HG02763 (cell line): Measurements from ENCODE around the gene C11orf54.
"Not testable (repeated sequence)": the region's sequence is repeated elsewhere in the genome, so short reads cannot be mapped to it uniquely, and the experiment has no call there.

Experiments
- ATAC-seq: cut with Tn5 transposase; IDR thresholded peaks from one replicate; pipeline ENCODE4 v1.9.1; 2021; ENCODE audit warnings: mild to moderate bottlenecking, moderate library complexity; ENCODE audit not compliant: unreplicated experiment

The C11orf54 gene

GRCh38 chr11:93734427-93735222 lies 6.8 kb upstream of the C11orf54 start:
- ATAC-seq, result no peak

GRCh38 chr11:93735627-93736026 lies 5.8 kb upstream of the C11orf54 start:
- ATAC-seq, result no peak

DNA sequence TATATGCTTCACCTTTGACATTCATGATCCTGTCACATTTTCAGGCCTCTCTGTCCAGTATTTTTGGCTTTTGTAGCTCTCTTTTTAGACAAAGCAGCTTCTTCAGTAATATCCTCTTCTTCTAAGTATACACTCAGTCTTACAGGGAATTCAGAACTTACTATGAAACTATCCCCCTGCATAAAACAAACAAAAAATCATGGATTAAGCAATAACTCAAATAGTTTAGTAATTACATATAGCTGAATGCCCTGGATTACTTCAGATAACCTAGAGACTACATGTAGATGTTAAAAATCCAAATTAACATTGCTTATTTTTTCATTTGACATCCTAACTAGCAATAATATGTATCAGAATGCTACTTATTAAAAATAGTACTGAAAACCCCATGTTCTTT lies 5.3 kb upstream of the C11orf54 start:
- ATAC-seq, result no peak

DNA sequence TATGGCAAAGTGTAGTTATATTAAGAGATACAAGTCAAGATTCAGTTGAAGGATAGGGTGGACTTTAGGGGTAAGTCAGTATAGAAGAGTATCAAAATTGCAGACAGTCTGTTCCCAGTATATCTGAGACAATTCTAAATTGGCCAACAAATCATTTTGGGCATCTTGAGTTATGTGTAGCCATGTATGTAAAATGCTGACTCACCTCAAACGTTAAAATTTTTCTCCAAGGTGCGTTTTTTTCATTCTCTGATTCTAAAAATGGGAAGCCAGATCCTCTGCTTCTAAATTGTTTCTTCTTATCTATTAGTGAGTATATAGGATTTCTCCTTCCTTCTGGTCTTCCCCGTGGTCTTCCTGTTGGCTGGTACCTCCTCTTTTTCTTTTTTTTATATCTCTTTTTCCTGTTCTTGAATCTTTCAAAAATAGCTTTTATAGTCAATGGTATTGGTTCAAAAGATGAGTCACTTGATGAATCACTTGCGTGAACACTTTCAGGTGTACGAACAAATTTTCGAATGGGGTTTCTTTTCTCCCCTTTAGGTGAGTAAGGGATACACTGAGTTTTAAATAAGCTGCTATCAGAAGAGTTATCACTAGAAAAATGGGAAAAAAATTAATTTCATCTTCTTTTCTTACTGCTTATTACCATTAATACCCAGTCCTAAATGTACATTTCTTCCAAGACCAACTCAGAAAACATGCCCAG lies 3.4 kb upstream of the C11orf54 start:
- no peak for ATAC-seq

DNA sequence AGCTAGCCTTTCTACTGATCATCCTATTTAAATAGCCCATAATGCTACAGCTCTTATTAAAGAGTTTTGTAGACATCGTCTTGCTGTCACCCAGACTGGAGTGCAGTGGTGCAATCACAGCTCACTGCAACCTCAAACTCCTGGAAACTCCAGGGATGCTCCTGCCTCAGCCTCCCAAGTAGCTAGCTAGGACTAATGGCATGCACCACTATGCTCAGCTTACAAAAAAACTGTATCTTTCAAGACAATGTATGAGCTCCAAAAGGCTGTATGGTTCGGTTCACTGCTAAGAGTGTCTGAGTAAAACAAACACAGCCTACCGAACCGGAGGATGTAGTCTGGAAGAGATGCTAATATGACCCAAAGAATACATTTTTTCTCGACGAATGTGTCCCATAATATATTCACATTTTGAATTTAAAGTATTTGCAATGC lies 2.8 kb upstream of the C11orf54 start:
- ATAC-seq, result no peak

GRCh38 chr11:93740031-93740729 lies 1.3 kb upstream of the C11orf54 start:
- ATAC-seq, result no peak

GRCh38 chr11:93740730-93741093 lies 760 bp upstream of the C11orf54 start:
- peak; percentile 29 for ATAC-seq

- ATAC-seq, result peak; percentile 14
These were observed 382 bp downstream of the C11orf54 start for GRCh38 chr11:93741882-93742226.

DNA sequence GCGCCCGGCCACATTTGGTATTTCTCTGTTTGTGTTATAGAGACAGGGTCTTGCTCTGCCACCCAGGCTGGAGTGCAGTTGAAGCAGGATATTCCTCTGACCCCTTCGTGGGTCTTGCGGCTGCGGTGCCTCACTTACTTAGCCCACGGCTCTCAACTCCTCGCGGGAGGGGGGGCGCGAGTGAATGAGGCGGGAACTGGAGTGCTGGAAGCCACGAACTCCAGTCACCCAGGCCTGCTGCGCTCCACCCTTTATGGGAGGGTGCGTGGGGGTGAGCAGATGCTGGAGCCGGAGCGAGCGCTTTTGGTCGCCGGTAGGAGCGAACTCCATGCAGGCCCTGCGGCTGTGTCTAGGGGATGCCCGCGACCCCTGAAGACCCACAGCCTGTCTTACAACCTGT lies 1.8 kb downstream of the C11orf54 start:
- no peak for ATAC-seq

DNA sequence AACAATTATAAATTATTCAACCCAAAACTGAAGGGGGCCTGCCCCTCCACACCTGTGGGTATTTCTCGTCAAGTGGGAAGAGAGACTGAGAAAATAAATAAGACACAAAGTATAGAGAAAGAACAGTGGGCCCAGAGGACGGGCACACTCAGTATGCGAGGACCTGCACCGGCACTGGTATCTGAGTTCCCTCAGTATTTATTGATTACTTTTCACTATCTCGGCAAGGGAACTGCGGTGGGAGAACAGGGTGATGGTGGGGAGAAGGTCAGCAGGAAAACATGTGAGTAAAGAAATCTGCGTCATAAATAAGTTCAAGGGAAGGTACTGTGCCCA lies 3.2 kb downstream of the C11orf54 start:
- ATAC-seq, result no peak

DNA sequence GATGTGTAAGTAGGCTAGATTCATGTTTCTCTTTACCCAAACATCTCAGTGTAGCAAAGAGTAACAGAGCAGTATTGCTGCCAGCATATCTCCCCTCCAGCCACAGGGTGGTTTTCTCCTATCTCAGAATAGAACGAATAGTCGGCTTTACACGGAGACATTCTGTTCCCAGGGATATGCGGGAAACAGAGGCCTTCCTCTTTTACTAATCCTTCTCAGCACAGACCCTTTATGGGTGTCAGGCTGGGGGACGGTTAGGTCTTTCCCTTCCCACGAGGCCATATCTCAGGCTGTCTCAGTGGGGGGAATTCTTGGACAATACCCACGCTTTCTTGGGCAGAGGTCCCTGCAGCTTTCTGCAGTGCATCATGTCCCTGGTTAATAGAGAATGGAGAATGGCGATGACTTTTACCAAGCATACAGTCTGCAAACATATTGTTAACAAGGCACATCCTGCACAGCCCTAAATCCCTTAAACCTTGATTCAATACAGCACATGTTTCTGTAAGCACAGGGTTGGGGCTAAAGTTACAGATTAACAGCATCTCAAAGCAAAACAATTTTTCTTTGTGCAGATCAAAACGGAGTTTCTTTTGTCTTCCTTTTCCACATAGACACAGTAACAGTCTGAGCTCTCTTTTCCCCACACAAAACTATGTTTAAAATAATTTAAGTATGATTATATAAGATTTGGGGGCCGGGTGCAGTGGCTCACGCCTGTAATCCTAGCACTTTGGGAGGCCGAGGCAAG lies 3.7 kb downstream of the C11orf54 start:
- not testable (repeated sequence) for ATAC-seq

DNA sequence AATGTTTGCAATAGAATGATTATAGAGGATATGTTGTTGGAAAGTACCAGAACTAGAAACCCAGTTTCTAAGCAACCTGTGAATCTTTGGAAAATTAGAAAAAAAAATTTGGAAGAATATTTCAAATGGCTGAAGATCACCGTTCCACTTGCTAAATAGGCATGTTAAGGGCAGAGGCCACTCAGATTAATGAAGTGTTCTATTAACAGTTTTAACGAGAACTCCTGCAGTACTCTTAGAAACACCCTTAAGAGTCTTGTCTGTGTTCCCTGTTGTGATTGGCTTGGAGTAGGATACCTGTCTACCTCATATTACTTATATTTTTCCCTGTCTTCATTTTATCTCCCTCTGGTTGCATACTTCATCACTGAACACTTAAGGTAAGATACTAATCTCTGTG lies 4.6 kb downstream of the C11orf54 start:
- ATAC-seq, result no peak

- peak; percentile 83 for ATAC-seq
These were observed 5.7 kb downstream of the C11orf54 start for GRCh38 chr11:93747122-93747521.

DNA sequence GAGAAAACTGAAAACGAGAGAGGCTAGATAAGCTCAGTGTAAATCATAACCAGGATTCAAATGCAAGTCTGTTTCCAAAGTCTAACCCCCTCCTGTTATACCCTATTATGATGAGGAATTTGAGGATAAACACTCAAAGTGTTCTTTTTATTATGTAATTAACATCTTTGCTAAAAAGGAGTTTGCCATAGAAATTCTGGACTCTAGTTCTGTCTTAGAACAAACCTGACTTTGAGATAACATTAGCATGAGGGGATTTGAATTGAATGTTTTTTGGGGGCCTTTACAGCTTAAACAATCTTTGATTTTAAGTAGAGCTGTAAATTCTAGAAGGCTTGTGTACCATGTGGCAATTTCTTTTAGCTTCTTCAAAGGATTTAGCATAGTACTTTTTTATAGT lies 9.5 kb downstream of the C11orf54 start:
- no peak for ATAC-seq

DNA sequence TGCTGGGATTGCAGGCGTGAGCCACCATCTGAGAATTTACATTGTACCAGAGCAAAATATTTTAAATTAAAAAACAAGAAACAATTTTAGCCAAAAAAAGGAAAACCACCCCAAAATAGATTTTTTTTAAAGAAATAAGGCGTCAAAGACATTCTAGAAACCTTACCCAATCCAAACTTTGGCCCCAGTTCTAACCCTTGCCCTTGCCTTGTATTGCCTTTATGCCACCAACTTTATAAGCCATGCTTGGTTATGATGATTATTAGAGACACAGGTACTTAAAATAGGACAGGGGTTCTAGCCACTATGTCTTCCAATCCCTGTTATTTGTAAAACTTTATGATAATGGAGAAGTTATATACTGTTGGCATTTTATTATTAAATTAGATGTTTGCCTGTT lies 11.8 kb downstream of the C11orf54 start:
- ATAC-seq, result no peak

DNA sequence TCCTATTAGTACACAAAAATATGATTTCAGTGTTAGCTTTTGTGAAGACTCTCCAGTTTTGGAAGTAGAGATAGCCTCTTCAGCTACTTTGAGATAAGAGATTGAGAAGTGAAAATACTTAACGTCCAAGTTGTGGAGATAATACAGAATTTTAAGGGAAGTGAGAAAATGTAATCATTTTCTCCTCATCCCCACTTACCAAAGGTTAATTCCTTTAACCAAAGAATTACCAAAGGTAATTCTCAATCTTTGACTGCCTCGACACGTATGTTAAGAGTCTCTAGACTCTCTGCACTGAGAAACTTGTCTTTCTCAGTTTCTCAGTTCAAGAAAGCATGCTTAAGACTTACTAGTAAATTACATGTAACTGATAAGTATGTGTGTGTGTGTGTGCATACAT lies 15.3 kb downstream of the C11orf54 start:
- no peak for ATAC-seq

GRCh38 chr11:93757301-93757700 lies 15.8 kb downstream of the C11orf54 start:
- no peak for ATAC-seq

- no peak for ATAC-seq
These were observed 16.7 kb downstream of the C11orf54 start for GRCh38 chr11:93757924-93758865.

DNA sequence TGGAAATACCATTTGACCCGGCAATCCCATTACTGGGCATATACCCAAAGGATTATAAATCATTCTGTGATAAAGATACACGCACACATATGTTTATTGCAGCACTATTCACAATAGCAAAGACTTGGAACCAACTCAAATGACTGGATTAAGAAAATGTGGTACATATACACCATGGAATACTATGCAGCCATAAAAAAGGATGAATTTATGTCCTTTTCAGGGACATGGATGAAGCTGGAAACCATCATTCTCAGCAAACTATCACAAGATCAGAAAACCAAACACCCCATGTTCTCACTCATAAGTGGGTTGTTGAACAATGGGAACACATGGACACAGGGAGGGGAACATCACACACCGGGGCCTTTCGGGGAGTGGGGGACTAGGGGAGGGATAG lies 17.7 kb downstream of the C11orf54 start:
- ATAC-seq, result not testable (repeated sequence)

GRCh38 chr11:93761910-93762309 lies 20.4 kb downstream of the C11orf54 start:
- ATAC-seq, result no peak
